Stimulated activated CD8-positive, alpha-beta memory T cell treated with anti-CD3 and anti-CD28 coated beads, Interleukin-15, amount 100 ng/mL, for 1 hour (primary cell): ENCODE data around the gene IER3IP1.
A peak's percentile ranks its signal among the peaks of the same experiment; 100 is the strongest.
"Not testable (repeated sequence)": the region's sequence is repeated elsewhere in the genome, so short reads cannot be mapped to it uniquely, and the experiment has no call there.

Source experiments
- DNase-seq: peaks from one replicate; pipeline ENCODE4 v3.0.0-alpha.2; 2020; ENCODE audit warnings: low read depth

The IER3IP1 gene

GRCh38 chr18:47175898-47176575 lies at the start of gene IER3IP1:
Gene IER3IP1 (minus strand): TSS chr18:47176364. CDS start chr18:47176277, 87 bp downstream.
- DNase-seq, result peak; percentile 81

GRCh38 chr18:47215554-47216138 lies 39.5 kb upstream of the IER3IP1 start:
- DNase-seq, result no peak

- no peak for DNase-seq
Measured at GRCh38 chr18:47209171-47209570, 33.0 kb upstream of the IER3IP1 start.

GRCh38 chr18:47206945-47207637 lies 30.9 kb upstream of the IER3IP1 start:
- no peak for DNase-seq

GRCh38 chr18:47204908-47205522 lies 28.9 kb upstream of the IER3IP1 start:
- DNase-seq, result no peak

- no peak for DNase-seq
Measured at GRCh38 chr18:47203626-47204464, 27.7 kb upstream of the IER3IP1 start.

- DNase-seq, result not testable (repeated sequence)
Measured at GRCh38 chr18:47195961-47196360, 19.8 kb upstream of the IER3IP1 start.

- no peak for DNase-seq
Measured at GRCh38 chr18:47191961-47192360, 15.8 kb upstream of the IER3IP1 start.

GRCh38 chr18:47187721-47188120 lies 11.6 kb upstream of the IER3IP1 start:
- no peak for DNase-seq

GRCh38 chr18:47184419-47185050 lies 8.4 kb upstream of the IER3IP1 start:
- DNase-seq, result no peak

- DNase-seq, result not testable (repeated sequence)
Measured at GRCh38 chr18:47182156-47182555, 6.0 kb upstream of the IER3IP1 start.

GRCh38 chr18:47180765-47181164 lies 4.6 kb upstream of the IER3IP1 start:
- no peak for DNase-seq

- DNase-seq, result no peak
Measured at GRCh38 chr18:47179520-47179919, 3.4 kb upstream of the IER3IP1 start.

- DNase-seq, result no peak
Measured at GRCh38 chr18:47175283-47175897, 774 bp downstream of the IER3IP1 start.

GRCh38 chr18:47174545-47175116 lies 1.5 kb downstream of the IER3IP1 start:
- DNase-seq, result no peak

- DNase-seq, result no peak
Measured at GRCh38 chr18:47172476-47172875, 3.7 kb downstream of the IER3IP1 start.

GRCh38 chr18:47168913-47169312 lies 7.3 kb downstream of the IER3IP1 start:
- no peak for DNase-seq

GRCh38 chr18:47168509-47168908 lies 7.7 kb downstream of the IER3IP1 start:
- no peak for DNase-seq

- no peak for DNase-seq
Measured at GRCh38 chr18:47166294-47166693, 9.9 kb downstream of the IER3IP1 start.

GRCh38 chr18:47163241-47163640 lies 12.9 kb downstream of the IER3IP1 start:
- DNase-seq, result no peak

- DNase-seq, result no peak
Measured at GRCh38 chr18:47160256-47160655, 15.9 kb downstream of the IER3IP1 start.
